Liver (tissue), 9 donors: ENCODE measurements around the gene ARHGAP9. TPM values are rescaled to one million over a fixed set of nuclear protein-coding genes. Genes with fewer than 3 reads are reported as not detected.
A peak's percentile ranks its signal among the peaks of the same experiment; 100 is the strongest.

Experiments used
- DNase-seq: peaks from one replicate; pipeline ENCODE4 v3.0.0-alpha.2; 2017; ENCODE audit warnings: low spot score
- H3K27ac ChIP-seq, 2 donors: one replicate each; pipeline ENCODE4 v1.7.0; 2013; ENCODE audit warnings: inconsistent platforms in 2 of 2, low read length in 2 of 2, control low read depth in 1 of 2, low read depth in 1 of 2, mild to moderate bottlenecking in 1 of 2
- H3K27me3 ChIP-seq, 4 donors: one replicate each; pipeline versions ENCODE4 v1.6.1 to v1.7.0; 2013; ENCODE audit warnings: low read length in 3 of 4, inconsistent platforms in 1 of 4, mild to moderate bottlenecking in 1 of 4, moderate library complexity in 1 of 4; ENCODE audit not compliant: control insufficient read depth in 4 of 4, insufficient read depth in 4 of 4
- H3K36me3 ChIP-seq, 4 donors: one replicate each; pipeline versions ENCODE4 v1.6.1 to v1.7.0; 2013; ENCODE audit warnings: low read length in 3 of 4, mild to moderate bottlenecking in 3 of 4, low read depth in 1 of 4, moderate library complexity in 1 of 4; ENCODE audit not compliant: control insufficient read depth in 4 of 4, insufficient read depth in 3 of 4
- H3K4me1 ChIP-seq, 4 donors: one replicate each; pipeline versions ENCODE4 v1.6.1 to v1.7.0; 2013; ENCODE audit warnings: low read length in 3 of 4, mild to moderate bottlenecking in 3 of 4, moderate library complexity in 1 of 4; ENCODE audit not compliant: control insufficient read depth in 4 of 4, insufficient read depth in 4 of 4
- H3K4me3 ChIP-seq, 3 donors: one replicate each; pipeline versions ENCODE4 v1.6.1 to v1.7.0; 2013; ENCODE audit warnings: low read length in 3 of 3, control low read depth in 1 of 3, low read depth in 1 of 3, mild to moderate bottlenecking in 1 of 3
- H3K9ac ChIP-seq, 2 donors: one replicate each; pipeline ENCODE4 v1.7.0; 2013; ENCODE audit warnings: low read length in 2 of 2, mild to moderate bottlenecking in 2 of 2, moderate library complexity in 2 of 2, control low read depth in 1 of 2, low read depth in 1 of 2
- H3K9me3 ChIP-seq, 4 donors: one replicate each; pipeline versions ENCODE4 v1.6.1 to v1.7.0; 2013; ENCODE audit warnings: low read length in 3 of 4; ENCODE audit not compliant: control insufficient read depth in 4 of 4
- FOXA1 ChIP-seq: IDR thresholded peaks from 2 replicates; pipeline ENCODE4 v1.6.1; 2016; ENCODE audit warnings: antibody characterized with exemption
- GABPA ChIP-seq, 2 donors: IDR thresholded peaks in 1 of 2; conservative IDR thresholded peaks in 1 of 2; 2 replicates each; pipeline ENCODE4 v1.6.1; 2016; ENCODE audit warnings: antibody characterized with exemption in 2 of 2, mild to moderate bottlenecking in 1 of 2, moderate library complexity in 1 of 2
- HNF4A ChIP-seq, 2 donors: conservative IDR thresholded peaks; 2 replicates each; pipeline ENCODE4 v1.6.1; 2016; ENCODE audit warnings: antibody characterized with exemption in 2 of 2, mild to moderate bottlenecking in 2 of 2
- HNF4G ChIP-seq: IDR thresholded peaks from 2 replicates; pipeline ENCODE4 v1.6.1; 2016; ENCODE audit warnings: antibody characterized with exemption
- JUND ChIP-seq, 2 donors: IDR thresholded peaks; 2 replicates each; pipeline ENCODE4 v1.6.1; 2016; ENCODE audit warnings: antibody characterized with exemption in 2 of 2
- RAD21 ChIP-seq, 2 donors: IDR thresholded peaks; 2 replicates each; pipeline ENCODE4 v1.6.1; 2016; ENCODE audit warnings: antibody characterized with exemption in 2 of 2, mild to moderate bottlenecking in 2 of 2
- SP1 ChIP-seq: IDR thresholded peaks from 2 replicates; pipeline ENCODE4 v1.6.1; 2018; ENCODE audit warnings: antibody characterized with exemption, mild to moderate bottlenecking
- TAF1 ChIP-seq: conservative IDR thresholded peaks from 2 replicates; pipeline ENCODE4 v1.6.1; 2016; ENCODE audit warnings: antibody characterized with exemption, mild to moderate bottlenecking
- YY1 ChIP-seq: IDR thresholded peaks from 2 replicates; pipeline ENCODE4 v1.6.1; 2016; ENCODE audit warnings: antibody characterized with exemption, mild to moderate bottlenecking
- WGBS: extraction: QIAGEN DNeasy Blood & Tissue Kit; methylation state at CpG from one replicate; pipeline ENCODE4 v1.1.7; 2013; 5-methylcytosine and 5-hydroxymethylcytosine counted together
- polyA plus RNA-seq, 2 donors: library from polyadenylated mRNA; stranded (reverse) in 1 of 2; unstranded in 1 of 2; fragments of 200-250 nt in 1 of 2; fragments of >200 nt in 1 of 2; fragmentation: Nextera tagmentation in 1 of 2; extraction: Ambion mirVana in 1 of 2; gene quantifications; one replicate each; pipeline versions ENCODE4 v1.2.1 to v1.2.3, GENCODE V29; 2013 to 2015
- total RNA-seq, 2 donors: library from RNA; depleted of rRNA; stranded (reverse); fragments of >200 nt; gene quantifications; one replicate each; pipeline ENCODE4 v1.2.3, GENCODE V29; 2014
- TF ChIP-seq, protein P1 (sequence below): IDR thresholded peaks from 2 replicates; pipeline ENCODE4 v1.6.1; 2016; ENCODE audit warnings: antibody characterized with exemption
- TF ChIP-seq, protein P2 (sequence below): fragments of 150-350 bp; IDR thresholded peaks from 2 replicates; pipeline ENCODE4 v1.5.1; 2017; ENCODE audit warnings: improper control_type of control experiment, low read depth, low read length; ENCODE audit not compliant: missing input control
- donor health status: healthy.
- donor health status: healthy.
- donor health status: healthy.
- donor health status: healthy.
- donor health status: healthy.

The ARHGAP9 gene
- total and polyA plus RNA-seq, 4 donors: 3.0 to 12.0 (median 7.1) TPM

DNA sequence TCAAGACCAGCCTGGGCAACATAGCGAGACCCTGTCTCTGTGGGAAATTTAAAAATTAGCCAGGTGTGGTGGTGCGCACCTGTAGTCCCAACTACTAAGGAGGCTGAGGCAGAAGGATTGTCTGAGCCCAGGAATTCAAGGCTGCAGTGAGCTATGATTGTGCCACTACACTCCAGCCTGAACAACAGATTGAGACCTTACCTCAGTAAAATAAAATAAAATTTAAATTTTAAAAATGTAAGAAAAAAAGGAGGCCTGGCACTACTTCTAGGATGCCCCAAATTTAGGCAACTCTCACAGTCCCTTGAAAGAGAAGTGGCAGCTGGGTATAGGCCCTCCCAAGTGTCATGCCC lies 25.5 kb downstream of the ARHGAP9 start:
- Histone ChIP-seq H3K36me3 (peaks cover 0 to 3% (median 0%) of the 10 kb centered on the region in 4 donors), H3K9ac (no peak overlapping the region), H3K9me3 (no peaks in the 10 kb centered on the region), H3K4me1 (peaks cover 14 to 59% (median 35%) of the 10 kb centered on the region in 4 donors), H3K27ac (peak overlapping the region; percentile 71 to 84), H3K4me3 (no peak overlapping the region), H3K27me3 (no peaks in the 10 kb centered on the region)
- peak in 1 of 2 donors; percentile 43 for TF ChIP-seq RAD21 (IDR thresholded peaks at IDR 0.05)
- TF ChIP-seq YY1: no peak
- TF ChIP-seq GABPA (IDR thresholded peaks at IDR 0.05 in 1 of 2, conservative IDR thresholded peaks at IDR 0.05 in 1 of 2): no peak
- no peak for TF ChIP-seq JUND (IDR thresholded peaks at IDR 0.05)
- no peak for TF ChIP-seq TAF1
- TF ChIP-seq, protein P1, sequence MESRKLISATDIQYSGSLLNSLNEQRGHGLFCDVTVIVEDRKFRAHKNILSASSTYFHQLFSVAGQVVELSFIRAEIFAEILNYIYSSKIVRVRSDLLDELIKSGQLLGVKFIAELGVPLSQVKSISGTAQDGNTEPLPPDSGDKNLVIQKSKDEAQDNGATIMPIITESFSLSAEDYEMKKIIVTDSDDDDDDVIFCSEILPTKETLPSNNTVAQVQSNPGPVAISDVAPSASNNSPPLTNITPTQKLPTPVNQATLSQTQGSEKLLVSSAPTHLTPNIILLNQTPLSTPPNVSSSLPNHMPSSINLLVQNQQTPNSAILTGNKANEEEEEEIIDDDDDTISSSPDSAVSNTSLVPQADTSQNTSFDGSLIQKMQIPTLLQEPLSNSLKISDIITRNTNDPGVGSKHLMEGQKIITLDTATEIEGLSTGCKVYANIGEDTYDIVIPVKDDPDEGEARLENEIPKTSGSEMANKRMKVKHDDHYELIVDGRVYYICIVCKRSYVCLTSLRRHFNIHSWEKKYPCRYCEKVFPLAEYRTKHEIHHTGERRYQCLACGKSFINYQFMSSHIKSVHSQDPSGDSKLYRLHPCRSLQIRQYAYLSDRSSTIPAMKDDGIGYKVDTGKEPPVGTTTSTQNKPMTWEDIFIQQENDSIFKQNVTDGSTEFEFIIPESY: no peak
- TF ChIP-seq, protein P2, sequence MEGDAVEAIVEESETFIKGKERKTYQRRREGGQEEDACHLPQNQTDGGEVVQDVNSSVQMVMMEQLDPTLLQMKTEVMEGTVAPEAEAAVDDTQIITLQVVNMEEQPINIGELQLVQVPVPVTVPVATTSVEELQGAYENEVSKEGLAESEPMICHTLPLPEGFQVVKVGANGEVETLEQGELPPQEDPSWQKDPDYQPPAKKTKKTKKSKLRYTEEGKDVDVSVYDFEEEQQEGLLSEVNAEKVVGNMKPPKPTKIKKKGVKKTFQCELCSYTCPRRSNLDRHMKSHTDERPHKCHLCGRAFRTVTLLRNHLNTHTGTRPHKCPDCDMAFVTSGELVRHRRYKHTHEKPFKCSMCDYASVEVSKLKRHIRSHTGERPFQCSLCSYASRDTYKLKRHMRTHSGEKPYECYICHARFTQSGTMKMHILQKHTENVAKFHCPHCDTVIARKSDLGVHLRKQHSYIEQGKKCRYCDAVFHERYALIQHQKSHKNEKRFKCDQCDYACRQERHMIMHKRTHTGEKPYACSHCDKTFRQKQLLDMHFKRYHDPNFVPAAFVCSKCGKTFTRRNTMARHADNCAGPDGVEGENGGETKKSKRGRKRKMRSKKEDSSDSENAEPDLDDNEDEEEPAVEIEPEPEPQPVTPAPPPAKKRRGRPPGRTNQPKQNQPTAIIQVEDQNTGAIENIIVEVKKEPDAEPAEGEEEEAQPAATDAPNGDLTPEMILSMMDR: no peak
- no peak for TF ChIP-seq FOXA1
- WGBS: 82% methylated on average over 2 of the region's 2 CpGs
- DNase-seq: no peak

DNA sequence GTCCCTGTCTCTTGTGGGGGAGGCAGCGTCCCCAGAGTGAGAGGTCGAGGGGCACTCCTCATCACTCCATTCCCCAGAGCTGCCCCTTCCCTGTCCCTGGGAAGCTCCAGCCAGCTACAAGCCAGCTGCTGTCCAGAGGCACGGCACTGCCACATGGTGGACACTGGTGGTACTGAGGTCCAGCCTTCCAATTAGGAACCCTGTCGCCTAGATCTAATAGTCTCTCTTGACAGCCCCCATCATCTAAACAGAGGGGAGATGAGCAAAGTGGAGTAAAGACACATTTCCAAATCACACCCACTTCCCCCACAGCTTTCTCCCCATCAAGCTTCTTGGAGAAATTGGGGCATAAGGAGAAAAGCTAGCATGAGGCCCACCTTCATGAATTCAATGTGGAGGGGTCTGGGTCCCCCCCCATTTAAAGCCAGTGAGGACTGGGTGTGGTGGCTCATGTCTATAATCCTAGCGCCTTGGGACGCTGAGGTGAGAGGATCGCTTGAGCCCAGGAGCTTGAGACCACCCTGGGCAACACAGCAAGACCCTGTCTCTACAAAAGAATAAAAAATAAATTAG lies 26.6 kb downstream of the ARHGAP9 start:
- WGBS: 29% methylated on average over 7 of the region's 7 CpGs

More for the DNA sequence above, 26.6 kb downstream of the ARHGAP9 start:
- peaks cover 14 to 61% (median 36%) of the 10 kb centered on the region in 4 donors for H3K4me1 ChIP-seq
- DNase-seq: peak; percentile 80
- H3K27ac ChIP-seq: peak overlapping the region; percentile 92 to 96
- H3K9ac ChIP-seq: peak overlapping the region; percentile 24 to 35
- TF ChIP-seq, protein P2: peak; percentile 95
- TF ChIP-seq HNF4A (conservative IDR thresholded peaks at IDR 0.05) (peak; percentile 14 to 21), YY1 (no peak), RAD21 (IDR thresholded peaks at IDR 0.05) (peak; percentile 98 to 99), SP1 (no peak), HNF4G (peak; percentile 2)
- H3K4me3 ChIP-seq: no peak overlapping the region
- peaks cover 0 to 3% (median 0%) of the 10 kb centered on the region in 4 donors for H3K36me3 ChIP-seq
- H3K27me3 ChIP-seq: no peaks in the 10 kb centered on the region
- H3K9me3 ChIP-seq: no peaks in the 10 kb centered on the region
